Prostate gland (tissue), 2 donors: ENCODE data around the gene CFAP210.

Source experiments
- CTCF ChIP-seq, 4 experiments: fragments of 200-600 bp in 2 of 4; fragments of 450-650 bp in 2 of 4; sonication (generic) in 2 of 4; IDR thresholded peaks; 1 replicate in 3 of 4; 2 replicates in 1 of 4; pipeline ENCODE4 v1.5.1; 2016 to 2019; ENCODE audit warnings: antibody characterized with exemption in 4 of 4, mild to moderate bottlenecking in 2 of 4, moderate library complexity in 2 of 4
- POLR2AphosphoS5 ChIP-seq: sonication (generic); formaldehyde crosslinking; IDR thresholded peaks from one replicate; pipeline ENCODE4 v1.6.1; 2017; ENCODE audit warnings: antibody characterized with exemption

GRCh38 chr2:169736902-169737301, 42.7 kb upstream of the CFAP210 start:
- TF ChIP-seq CTCF (IDR thresholded peaks at IDR 0.05) = no peak
- no peak for TF ChIP-seq POLR2AphosphoS5
